ENCODE data around the gene FLRT2. TPM values are rescaled to one million over a fixed set of nuclear protein-coding genes. Genes with fewer than 3 reads are reported as not detected.
A peak's percentile ranks its signal among the peaks of the same experiment; 100 is the strongest.

Gene FLRT2
- polyA plus RNA-seq, 1 donor, result 46.9 TPM

- H3K27me3 ChIP-seq (ENCODE audit: control insufficient read depth, insufficient read depth, low read length), result no peaks in the 10 kb centered on the region
- no peaks in the 10 kb centered on the region for H3K9me3 ChIP-seq (ENCODE audit: control insufficient read depth, low read depth, low read length)
- WGBS (ENCODE audit: insufficient coverage, low lambda C conversion rate), result 86% methylated on average over 1 of the region's 5 CpGs
- H3K36me3 ChIP-seq (ENCODE audit: control insufficient read depth, insufficient read depth, low read length), result no peaks in the 10 kb centered on the region
- no peak for DNase-seq
- H3K4me1 ChIP-seq (ENCODE audit: control insufficient read depth, insufficient read depth, low read length), result no peaks in the 10 kb centered on the region
- H3K27ac ChIP-seq (ENCODE audit: low read length), result no peak overlapping the region
- no peak overlapping the region for H3K4me3 ChIP-seq (ENCODE audit: low read length)
Observed at GRCh38 chr14:85576848-85577542, 47.1 kb downstream of the FLRT2 start.

DNA sequence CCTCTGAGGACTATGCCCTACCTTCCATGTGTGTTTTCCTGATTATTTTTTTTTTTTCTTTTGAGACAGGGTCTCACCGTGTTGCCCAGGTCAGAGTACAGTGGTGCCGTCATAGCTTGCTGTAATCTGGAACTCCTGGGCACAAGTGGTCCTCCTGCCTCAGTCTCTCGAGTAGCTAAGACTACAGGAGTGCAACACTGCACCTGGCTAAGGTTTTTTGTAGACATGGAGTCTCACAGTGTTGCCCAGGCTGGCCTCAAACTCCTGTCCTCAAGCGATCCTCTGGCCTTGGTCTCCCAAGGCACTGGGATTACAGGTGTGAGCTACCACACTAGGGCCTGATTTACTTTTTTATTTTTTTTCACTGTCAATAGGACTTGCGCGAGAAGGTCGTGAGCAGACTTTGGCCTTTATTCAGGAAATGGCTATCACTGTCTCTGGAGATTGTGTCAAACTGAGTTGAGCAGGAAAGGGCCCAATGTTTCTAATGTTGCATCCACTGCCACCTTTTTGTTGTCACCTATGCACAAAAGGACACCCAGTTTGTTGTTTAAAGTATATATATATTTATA lies 47.7 kb downstream of the FLRT2 start:
- no peaks in the 10 kb centered on the region for H3K36me3 ChIP-seq (ENCODE audit: control insufficient read depth, insufficient read depth, low read length)
- H3K4me1 ChIP-seq (ENCODE audit: control insufficient read depth, insufficient read depth, low read length), result no peaks in the 10 kb centered on the region
- WGBS (ENCODE audit: insufficient coverage, low lambda C conversion rate), result 0% methylated on average over 3 of the region's 7 CpGs
- no peak overlapping the region for H3K4me3 ChIP-seq (ENCODE audit: low read length)
- H3K9me3 ChIP-seq (ENCODE audit: control insufficient read depth, low read depth, low read length), result no peaks in the 10 kb centered on the region
- H3K27me3 ChIP-seq (ENCODE audit: control insufficient read depth, insufficient read depth, low read length), result no peaks in the 10 kb centered on the region
- no peak overlapping the region for H3K27ac ChIP-seq (ENCODE audit: low read length)
- peak; percentile 32 to 66 for DNase-seq

DNA sequence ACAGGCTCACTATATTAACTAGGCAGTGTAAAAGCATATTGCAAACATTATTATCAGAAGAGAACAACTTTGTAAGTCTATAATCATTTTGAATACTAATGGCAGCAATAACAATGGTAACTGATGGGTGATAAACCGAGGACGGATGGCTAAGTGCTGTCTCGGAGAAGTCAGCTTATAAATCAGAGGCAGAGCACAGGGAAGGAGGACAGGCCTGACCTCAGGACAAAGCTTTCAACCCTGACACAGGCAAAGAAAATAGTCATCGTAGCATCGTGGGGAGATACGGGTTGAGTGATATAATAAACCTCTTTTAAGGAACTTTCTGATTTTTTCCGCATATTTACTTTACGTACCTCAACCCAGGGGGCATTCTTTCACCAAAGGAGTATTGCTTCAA lies 48.4 kb downstream of the FLRT2 start:
- H3K4me1 ChIP-seq (ENCODE audit: control insufficient read depth, insufficient read depth, low read length), result no peaks in the 10 kb centered on the region
- H3K36me3 ChIP-seq (ENCODE audit: control insufficient read depth, insufficient read depth, low read length), result no peaks in the 10 kb centered on the region
- H3K27me3 ChIP-seq (ENCODE audit: control insufficient read depth, insufficient read depth, low read length), result no peaks in the 10 kb centered on the region
- no peak for DNase-seq
- no peak overlapping the region for H3K27ac ChIP-seq (ENCODE audit: low read length)
- 100% methylated on average over 3 of the region's 8 CpGs for WGBS (ENCODE audit: insufficient coverage, low lambda C conversion rate)
- H3K4me3 ChIP-seq (ENCODE audit: low read length), result no peak overlapping the region
- no peaks in the 10 kb centered on the region for H3K9me3 ChIP-seq (ENCODE audit: control insufficient read depth, low read depth, low read length)

DNA sequence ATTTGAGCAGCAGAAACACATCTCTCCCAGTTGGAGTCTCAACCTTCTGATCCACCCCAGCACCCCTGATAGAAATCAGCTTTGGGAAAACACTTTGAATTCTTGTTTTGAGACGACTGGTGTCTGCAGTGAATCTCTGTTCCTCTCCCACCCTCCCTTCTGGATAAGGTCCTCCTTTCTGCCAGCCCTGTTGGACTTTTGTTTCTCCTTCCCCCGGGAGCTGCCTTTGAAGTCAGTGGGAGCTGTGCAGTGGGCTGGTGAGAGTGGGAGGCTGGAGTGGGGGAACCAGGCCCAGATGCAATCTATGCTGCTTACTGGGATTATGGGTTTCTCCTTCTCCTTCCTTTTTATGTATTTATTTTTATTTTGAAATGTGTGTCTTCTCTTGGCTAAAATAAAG lies 49.0 kb downstream of the FLRT2 start:
- no CpG with 5 or more reads among the region's 2 CpGs for WGBS (ENCODE audit: insufficient coverage, low lambda C conversion rate)
- no peak for DNase-seq
- no peak overlapping the region for H3K27ac ChIP-seq (ENCODE audit: low read length)
- no peaks in the 10 kb centered on the region for H3K4me1 ChIP-seq (ENCODE audit: control insufficient read depth, insufficient read depth, low read length)
- no peaks in the 10 kb centered on the region for H3K9me3 ChIP-seq (ENCODE audit: control insufficient read depth, low read depth, low read length)
- H3K36me3 ChIP-seq (ENCODE audit: control insufficient read depth, insufficient read depth, low read length), result no peaks in the 10 kb centered on the region
- H3K4me3 ChIP-seq (ENCODE audit: low read length), result no peak overlapping the region
- H3K27me3 ChIP-seq (ENCODE audit: control insufficient read depth, insufficient read depth, low read length), result no peaks in the 10 kb centered on the region

DNA sequence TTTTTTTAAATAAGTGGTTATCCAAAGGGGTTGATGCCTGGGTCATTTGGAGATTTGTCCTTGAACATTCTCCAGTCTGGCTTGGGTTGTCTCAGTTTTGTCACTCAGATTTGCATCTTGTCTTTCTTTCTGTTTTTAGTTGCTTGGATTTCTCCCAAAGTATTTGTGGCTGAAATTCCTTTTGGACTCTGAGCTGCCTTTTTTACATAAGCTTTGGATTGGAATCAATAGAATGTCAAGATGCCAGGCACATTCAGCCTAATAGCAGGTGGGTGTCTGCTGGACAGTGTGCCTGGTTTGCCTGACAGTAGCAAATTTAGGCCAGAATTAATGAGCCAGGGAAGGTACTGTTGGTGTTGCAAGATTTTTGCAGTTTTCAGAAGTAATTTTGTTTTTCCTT lies 50.0 kb downstream of the FLRT2 start:
- no peak for DNase-seq
- Histone ChIP-seq H3K27ac (ENCODE audit: low read length) (no peak overlapping the region), H3K9me3 (ENCODE audit: control insufficient read depth, low read depth, low read length) (no peaks in the 10 kb centered on the region), H3K4me1 (ENCODE audit: control insufficient read depth, insufficient read depth, low read length) (no peaks in the 10 kb centered on the region), H3K36me3 (ENCODE audit: control insufficient read depth, insufficient read depth, low read length) (no peaks in the 10 kb centered on the region), H3K4me3 (ENCODE audit: low read length) (no peak overlapping the region), H3K27me3 (ENCODE audit: control insufficient read depth, insufficient read depth, low read length) (no peaks in the 10 kb centered on the region)

- H3K9me3 ChIP-seq (ENCODE audit: control insufficient read depth, low read depth, low read length), result no peaks in the 10 kb centered on the region
- no peak for DNase-seq
- H3K36me3 ChIP-seq (ENCODE audit: control insufficient read depth, insufficient read depth, low read length), result no peaks in the 10 kb centered on the region
- H3K27me3 ChIP-seq (ENCODE audit: control insufficient read depth, insufficient read depth, low read length), result no peaks in the 10 kb centered on the region
- no peak overlapping the region for H3K4me3 ChIP-seq (ENCODE audit: low read length)
- WGBS (ENCODE audit: insufficient coverage, low lambda C conversion rate), result 95% methylated on average over 5 of the region's 8 CpGs
- no peak overlapping the region for H3K27ac ChIP-seq (ENCODE audit: low read length)
- H3K4me1 ChIP-seq (ENCODE audit: control insufficient read depth, insufficient read depth, low read length), result no peaks in the 10 kb centered on the region
Observed at GRCh38 chr14:85580536-85581140, 50.7 kb downstream of the FLRT2 start.

- H3K27ac ChIP-seq (ENCODE audit: low read length), result no peak overlapping the region
Observed at GRCh38 chr14:85581691-85582090, 51.7 kb downstream of the FLRT2 start.

DNA sequence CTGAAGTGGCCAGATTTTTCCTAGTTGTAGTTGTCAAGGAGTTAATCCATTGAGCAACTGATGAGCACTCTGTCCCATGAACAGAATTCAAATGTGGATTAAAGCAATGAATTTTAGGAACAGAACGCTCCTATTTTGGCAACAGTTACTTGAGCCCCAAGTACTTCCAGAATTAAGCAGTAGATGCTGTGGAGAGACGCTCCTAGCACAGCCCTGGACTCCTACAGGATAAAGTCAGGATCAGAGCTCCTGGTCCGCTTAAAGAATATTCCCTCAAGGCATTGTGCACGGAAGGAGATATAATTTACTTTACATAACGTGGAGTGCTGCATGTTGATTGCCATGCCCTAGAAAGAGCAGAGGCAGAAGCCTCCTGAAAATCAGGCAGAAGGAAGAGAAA lies 53.4 kb downstream of the FLRT2 start:
- WGBS (ENCODE audit: insufficient coverage, low lambda C conversion rate), result 100% methylated on average over 1 of the region's 5 CpGs
- H3K27me3 ChIP-seq (ENCODE audit: control insufficient read depth, insufficient read depth, low read length), result no peaks in the 10 kb centered on the region
- no peaks in the 10 kb centered on the region for H3K4me1 ChIP-seq (ENCODE audit: control insufficient read depth, insufficient read depth, low read length)
- no peak for DNase-seq
- H3K4me3 ChIP-seq (ENCODE audit: low read length), result no peak overlapping the region
- H3K9me3 ChIP-seq (ENCODE audit: control insufficient read depth, low read depth, low read length), result no peaks in the 10 kb centered on the region
- H3K36me3 ChIP-seq (ENCODE audit: control insufficient read depth, insufficient read depth, low read length), result no peaks in the 10 kb centered on the region
- H3K27ac ChIP-seq (ENCODE audit: low read length), result no peak overlapping the region

More at GRCh38 chr14:85581691-85582090, 51.7 kb downstream of the FLRT2 start:
- H3K4me1 ChIP-seq (ENCODE audit: control insufficient read depth, insufficient read depth, low read length), result no peaks in the 10 kb centered on the region
- H3K27me3 ChIP-seq (ENCODE audit: control insufficient read depth, insufficient read depth, low read length), result no peaks in the 10 kb centered on the region
- H3K36me3 ChIP-seq (ENCODE audit: control insufficient read depth, insufficient read depth, low read length), result no peaks in the 10 kb centered on the region
- no CpG with 5 or more reads among the region's 1 CpG for WGBS (ENCODE audit: insufficient coverage, low lambda C conversion rate)
- H3K9me3 ChIP-seq (ENCODE audit: control insufficient read depth, low read depth, low read length), result no peaks in the 10 kb centered on the region
- DNase-seq, result no peak
- H3K4me3 ChIP-seq (ENCODE audit: low read length), result no peak overlapping the region

DNA sequence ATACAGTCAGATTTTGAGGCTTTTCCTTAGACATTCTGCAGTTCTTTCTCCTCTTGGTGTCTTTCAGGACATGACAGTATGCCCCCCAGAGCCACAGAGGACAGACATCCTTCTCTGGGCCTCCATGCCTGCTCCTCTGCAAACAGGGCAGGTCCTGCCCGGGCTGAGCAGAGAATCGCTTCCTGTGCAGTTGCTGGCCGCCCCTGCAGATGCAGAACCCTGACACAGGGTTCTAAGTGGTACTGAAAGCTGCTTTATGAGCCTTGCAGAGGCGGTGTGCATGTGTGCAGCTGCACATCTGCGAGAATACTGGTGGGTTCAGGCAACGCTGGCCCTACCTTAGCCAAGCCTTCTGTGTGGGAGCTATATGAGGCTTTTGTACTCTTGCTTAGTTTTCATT lies 54.5 kb downstream of the FLRT2 start:
- no peaks in the 10 kb centered on the region for H3K36me3 ChIP-seq (ENCODE audit: control insufficient read depth, insufficient read depth, low read length)
- H3K4me3 ChIP-seq (ENCODE audit: low read length), result no peak overlapping the region
- H3K27me3 ChIP-seq (ENCODE audit: control insufficient read depth, insufficient read depth, low read length), result no peaks in the 10 kb centered on the region
- no peak for DNase-seq
- no peaks in the 10 kb centered on the region for H3K4me1 ChIP-seq (ENCODE audit: control insufficient read depth, insufficient read depth, low read length)
- no peaks in the 10 kb centered on the region for H3K9me3 ChIP-seq (ENCODE audit: control insufficient read depth, low read depth, low read length)
- no CpG with 5 or more reads among the region's 6 CpGs for WGBS (ENCODE audit: insufficient coverage, low lambda C conversion rate)
- no peak overlapping the region for H3K27ac ChIP-seq (ENCODE audit: low read length)

DNA sequence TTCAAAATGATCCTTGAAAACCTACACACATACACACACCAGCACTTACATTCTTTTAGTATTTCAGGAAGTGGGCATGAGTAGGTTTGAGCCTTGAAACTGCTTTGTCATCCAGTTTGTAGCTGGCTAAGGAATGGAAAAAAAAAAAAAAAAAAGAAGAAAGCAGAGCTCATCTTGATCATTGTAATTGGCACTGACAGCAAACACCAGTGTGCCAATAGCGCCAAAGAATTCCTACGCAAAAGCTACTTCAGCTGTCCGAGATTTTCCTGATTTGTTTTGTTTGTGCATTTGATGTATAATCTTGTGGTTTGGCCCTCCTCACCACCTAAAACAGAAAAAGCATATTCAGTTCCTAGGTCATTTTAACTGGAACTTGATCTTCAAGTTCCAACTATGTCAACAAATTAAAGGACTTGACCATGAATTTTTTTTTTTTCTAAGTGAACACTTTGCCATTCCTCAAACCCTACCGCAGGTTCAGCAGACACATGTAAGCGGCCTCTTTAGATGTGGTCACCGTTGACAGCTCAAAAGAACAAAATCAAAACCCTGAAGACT lies 57.3 kb downstream of the FLRT2 start:
- 80% methylated on average over 1 of the region's 6 CpGs for WGBS (ENCODE audit: insufficient coverage, low lambda C conversion rate)
- Histone ChIP-seq H3K36me3 (ENCODE audit: control insufficient read depth, insufficient read depth, low read length) (no peaks in the 10 kb centered on the region), H3K27ac (ENCODE audit: low read length) (no peak overlapping the region), H3K9me3 (ENCODE audit: control insufficient read depth, low read depth, low read length) (no peaks in the 10 kb centered on the region), H3K4me1 (ENCODE audit: control insufficient read depth, insufficient read depth, low read length) (no peaks in the 10 kb centered on the region), H3K4me3 (ENCODE audit: low read length) (no peak overlapping the region), H3K27me3 (ENCODE audit: control insufficient read depth, insufficient read depth, low read length) (no peaks in the 10 kb centered on the region)
- DNase-seq, result no peak

Data from large intestine (tissue), 3 donors.